ENCODE results near the gene ZKSCAN1.
"Not testable (repeated sequence)": the region's sequence is repeated elsewhere in the genome, so short reads cannot be mapped to it uniquely, and the experiment has no call there.

ZKSCAN1 gene

GRCh38 chr7:100015232-100016214, at the start of gene ZKSCAN1:
TSS of gene ZKSCAN1 (plus strand) at chr7:100015596. CDS start at chr7:100023507, 7,911 bp downstream.
- peak; percentile 82 for DNase-seq

DNA sequence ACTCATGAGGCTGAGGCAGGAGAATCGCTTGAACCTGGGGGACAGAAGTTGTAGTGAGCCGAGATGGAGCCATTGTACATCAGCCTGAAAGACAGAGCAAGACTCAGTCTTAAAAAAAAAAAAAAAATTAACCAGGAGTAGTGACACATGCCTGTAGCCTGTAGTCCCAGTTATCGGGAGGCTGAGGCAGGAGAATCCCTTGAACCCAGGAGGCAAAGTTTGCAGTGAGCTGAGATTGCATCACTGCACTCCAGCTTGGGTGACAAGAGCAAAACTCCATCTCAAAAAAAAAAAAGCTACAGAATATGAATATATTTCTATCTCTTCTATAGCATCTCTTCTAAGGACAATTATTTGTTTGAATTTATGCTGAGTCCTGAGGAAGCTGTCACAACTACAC, 46.1 kb upstream of the ZKSCAN1 start:
- DNase-seq = no peak

- not testable (repeated sequence) for DNase-seq
Observed at GRCh38 chr7:99969813-99970212, 45.6 kb upstream of the ZKSCAN1 start.

DNA sequence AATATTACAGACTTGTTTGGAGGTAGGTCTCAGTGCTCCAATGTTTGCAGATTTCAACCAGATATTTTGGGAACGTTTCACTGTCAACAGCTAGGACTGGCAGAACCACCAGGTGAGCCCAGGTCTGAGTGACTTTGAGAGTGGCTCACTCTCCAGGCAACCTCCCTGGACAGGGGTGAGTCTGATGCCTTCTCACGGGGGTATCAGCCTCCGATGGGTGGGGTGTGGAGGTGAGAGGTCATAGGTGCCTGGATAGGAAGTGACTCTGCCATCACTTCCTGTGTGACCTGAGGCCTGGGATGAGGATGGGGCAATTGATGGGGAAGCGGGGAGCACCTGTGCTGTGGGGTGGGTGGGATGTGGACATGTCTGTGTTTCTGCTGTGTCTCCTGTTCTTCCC, 44.2 kb upstream of the ZKSCAN1 start:
- DNase-seq = no peak

DNA sequence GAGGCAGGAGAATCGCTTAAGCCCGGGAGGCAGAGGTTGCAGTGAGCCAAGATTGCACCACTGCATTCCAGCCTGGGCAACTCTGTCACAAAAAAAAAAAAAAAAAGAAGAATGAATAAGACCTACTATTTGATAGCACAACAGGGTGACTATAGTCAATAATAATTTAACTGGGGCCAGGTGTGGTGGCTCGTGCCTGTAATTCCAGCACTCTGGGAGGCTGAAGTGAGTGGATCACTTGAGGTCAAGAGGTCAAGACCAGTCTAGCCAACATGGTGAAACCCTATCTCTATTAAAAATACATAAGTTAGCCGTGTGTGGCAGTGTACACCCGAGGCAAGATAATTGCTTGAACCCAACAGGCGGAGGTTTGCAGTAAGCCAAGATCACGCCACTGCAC, 41.6 kb upstream of the ZKSCAN1 start:
- not testable (repeated sequence) for DNase-seq

DNA sequence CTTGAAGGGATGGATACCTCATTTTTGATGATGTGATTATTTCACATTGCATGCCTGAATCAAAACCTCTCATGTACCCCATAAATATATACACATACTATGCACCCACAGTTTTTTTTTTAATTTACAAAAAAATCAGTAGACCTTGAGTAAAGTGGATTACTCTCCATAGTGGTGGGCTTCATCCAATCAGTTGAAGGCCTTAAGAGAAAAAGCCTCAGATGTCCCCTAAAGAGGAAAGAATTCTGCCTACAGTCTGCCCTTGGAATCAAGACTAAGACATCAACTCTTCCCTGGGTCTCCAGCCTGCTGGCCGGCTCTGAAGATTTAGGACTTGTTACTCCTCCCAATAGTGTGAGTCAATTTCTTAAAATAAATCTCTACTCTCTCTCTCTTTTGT, 40.7 kb upstream of the ZKSCAN1 start:
- no peak for DNase-seq

- no peak for DNase-seq
Observed at GRCh38 chr7:99975782-99976521, 39.4 kb upstream of the ZKSCAN1 start, which contains the start of gene AZGP1. TSS of gene AZGP1 (minus strand) at chr7:99976031. CDS start at chr7:99976020, 11 bp downstream.

DNA sequence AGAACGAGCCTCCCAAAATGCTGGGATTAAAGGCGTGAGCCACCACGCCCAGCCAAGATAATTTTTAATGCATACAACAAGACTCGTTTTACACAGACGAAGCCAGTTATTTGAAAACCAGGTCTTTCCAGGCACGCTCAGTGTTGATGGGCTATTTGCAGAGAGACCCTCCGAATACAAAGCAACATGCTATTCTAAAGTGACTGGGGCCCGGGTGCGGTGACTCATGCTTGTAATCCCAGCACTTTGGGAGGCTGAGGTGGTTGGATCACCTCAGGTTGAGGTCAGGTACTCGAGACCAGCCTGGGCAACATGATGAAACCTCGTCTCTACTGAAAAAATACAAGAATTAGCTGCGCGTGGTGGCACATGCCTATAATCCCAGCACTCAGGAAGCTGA, 38.8 kb upstream of the ZKSCAN1 start:
- DNase-seq = no peak

- DNase-seq = peak; percentile 70
Observed at GRCh38 chr7:99979814-99980225, 35.6 kb upstream of the ZKSCAN1 start.

GRCh38 chr7:99980448-99980872, 34.9 kb upstream of the ZKSCAN1 start:
- not testable (repeated sequence) for DNase-seq

- DNase-seq = not testable (repeated sequence)
Observed at GRCh38 chr7:99981066-99981465, 34.3 kb upstream of the ZKSCAN1 start.

GRCh38 chr7:99984593-99984992, 30.8 kb upstream of the ZKSCAN1 start:
- no peak for DNase-seq

GRCh38 chr7:99987306-99987705, 28.1 kb upstream of the ZKSCAN1 start:
- DNase-seq = not testable (repeated sequence)

GRCh38 chr7:99987846-99988245, 27.6 kb upstream of the ZKSCAN1 start:
- DNase-seq = no peak

GRCh38 chr7:99990460-99990852, 24.9 kb upstream of the ZKSCAN1 start:
- DNase-seq = no peak

GRCh38 chr7:99991543-99991942, 23.9 kb upstream of the ZKSCAN1 start:
- not testable (repeated sequence) for DNase-seq

GRCh38 chr7:99992330-99993038, 22.9 kb upstream of the ZKSCAN1 start:
- no peak for DNase-seq

DNA sequence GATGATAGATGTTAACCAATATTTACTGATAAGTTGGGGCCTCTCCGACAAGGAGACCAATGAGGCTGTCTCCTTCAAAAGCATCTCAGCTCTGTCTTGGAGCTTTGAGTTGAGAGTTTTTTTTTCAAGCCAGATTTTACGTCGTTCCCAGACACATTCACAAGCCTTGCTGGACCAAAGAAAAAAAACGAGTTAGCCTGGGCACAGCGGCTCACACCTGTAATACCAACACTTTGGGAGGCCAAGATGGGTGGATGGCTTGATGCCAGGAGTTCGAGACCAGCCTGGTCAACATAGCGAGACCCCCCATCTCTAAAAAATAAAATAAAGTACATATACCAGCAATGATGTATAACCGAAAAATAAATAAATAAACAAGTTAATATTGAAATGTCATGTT, 20.6 kb upstream of the ZKSCAN1 start:
- no peak for DNase-seq

- DNase-seq = no peak
Observed at GRCh38 chr7:99996755-99997544, 18.4 kb upstream of the ZKSCAN1 start.

- DNase-seq = peak; percentile 79
Observed at GRCh38 chr7:99997545-99998137, 17.8 kb upstream of the ZKSCAN1 start.

GRCh38 chr7:100000239-100000638, 15.2 kb upstream of the ZKSCAN1 start:
- no peak for DNase-seq
